HL-60/S4 (cell line): Measurements from ENCODE around the gene PTRHD1.
"Not testable (repeated sequence)": the region's sequence is repeated elsewhere in the genome, so short reads cannot be mapped to it uniquely, and the experiment has no call there.

Experiments used
- in situ Hi-C: fragments of 300-500 bp; cut with MboI; formaldehyde crosslinking; loops from 2 replicates; pipeline ENCODE4 v1.14.3; 2022; ENCODE audit warnings: low sequenced_read_pairs

Gene PTRHD1

DNA sequence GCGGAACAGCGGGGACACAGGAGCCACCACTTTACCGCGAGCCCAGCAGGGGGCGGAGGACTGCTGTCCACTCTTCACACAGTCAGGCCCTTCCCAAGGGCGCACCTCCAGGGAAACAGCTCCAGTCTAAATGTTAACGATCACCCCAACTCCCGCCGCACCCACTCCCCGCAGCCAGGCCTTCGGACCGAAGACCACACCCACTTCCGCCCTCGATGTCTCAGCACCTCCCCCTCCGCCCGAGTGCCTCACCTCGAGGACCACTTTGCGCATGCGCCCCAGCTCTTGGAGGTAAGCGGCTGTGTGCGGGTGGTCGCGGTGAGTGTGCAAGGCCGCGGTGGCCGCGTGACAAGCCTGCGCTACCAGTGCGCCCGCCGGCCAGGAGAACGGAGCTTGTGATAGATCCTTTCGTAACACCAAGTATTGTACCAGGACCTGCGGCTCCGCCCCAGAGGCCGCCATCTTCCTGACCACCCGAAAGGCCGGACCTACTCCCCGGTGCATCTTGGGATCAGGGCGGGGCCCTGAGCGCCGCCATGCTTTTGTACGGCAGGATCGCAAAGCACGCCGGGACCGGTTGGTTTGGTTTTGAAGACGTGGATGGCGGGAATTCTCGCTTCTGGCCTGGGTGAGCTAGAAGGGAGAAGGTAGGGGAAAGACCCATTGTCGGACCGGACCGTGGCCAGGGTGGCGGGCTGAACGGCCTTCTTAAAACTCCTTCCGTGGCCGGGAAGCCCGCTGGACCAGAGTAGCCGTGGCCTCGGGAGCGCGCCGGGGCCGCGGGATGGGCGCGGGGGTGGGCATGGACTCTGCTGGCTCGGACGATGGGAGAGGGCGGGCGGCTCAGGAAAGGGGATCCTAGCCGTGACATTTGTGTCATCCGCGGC lies at the start of gene PTRHD1, which contains the start of gene CENPO:
PTRHD1 (minus strand) TSS at position 518 of the 887 bp plus-strand sequence; CDS start at position 504, 14 bp downstream.
CENPO (plus strand) TSS at position 552 of the 887 bp plus-strand sequence. CDS start 495 bp downstream, outside the sequence.
- in situ Hi-C loops = no loop called here

DNA sequence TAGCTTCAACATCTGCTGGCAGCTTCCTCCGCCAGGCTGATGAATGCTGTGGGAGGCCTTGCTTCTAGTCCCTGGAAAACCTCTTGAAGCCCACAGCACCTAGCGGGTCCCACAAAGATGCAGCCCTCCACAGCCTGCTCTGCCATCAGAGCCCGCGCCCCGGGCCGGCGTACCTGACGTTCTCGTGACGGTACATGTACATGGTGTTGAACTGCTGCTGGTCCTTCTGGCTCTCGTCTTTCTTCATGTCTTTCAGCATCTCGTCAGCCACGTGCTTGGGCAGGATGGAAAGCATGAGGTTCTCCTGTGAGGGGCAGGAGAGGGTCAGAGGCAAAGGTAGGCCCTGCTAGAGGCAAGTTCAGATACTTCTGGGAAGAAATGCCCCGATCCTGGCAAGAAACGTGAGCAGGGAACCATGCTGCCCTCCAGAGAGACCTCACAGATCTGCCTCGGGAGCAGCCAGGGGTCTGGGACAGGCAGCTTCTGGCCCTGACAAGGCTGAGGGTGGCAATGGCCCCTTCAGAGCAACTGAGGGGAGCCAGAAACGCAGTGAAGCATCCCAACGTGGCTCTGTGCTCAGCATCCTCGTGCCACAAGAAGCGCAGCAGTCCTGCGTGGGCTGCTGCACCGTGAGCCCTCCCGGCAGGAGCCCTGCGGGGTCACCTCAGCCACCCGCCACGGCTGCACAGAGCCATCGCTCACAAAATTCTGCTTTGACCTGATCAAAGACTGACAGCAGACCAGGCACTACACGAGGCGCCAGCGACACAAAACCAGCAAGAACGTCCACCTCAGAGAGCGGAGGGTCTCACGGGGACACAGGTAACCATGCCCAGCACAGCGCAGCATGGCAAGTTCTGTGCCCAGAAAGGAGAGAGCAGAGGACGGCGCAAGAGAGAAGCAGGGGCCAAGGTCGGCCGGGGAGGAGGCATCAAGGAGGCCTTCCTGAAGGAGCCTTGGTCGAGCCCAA lies 49.2 kb upstream of the PTRHD1 start:
- in situ Hi-C loops = no loop called here

GRCh38 chr2:24840962-24841945 lies 48.1 kb upstream of the PTRHD1 start:
- in situ Hi-C loops = no loop called here

GRCh38 chr2:24840164-24840869 lies 47.1 kb upstream of the PTRHD1 start:
- in situ Hi-C loops = no loop called here

- in situ Hi-C loops = no loop called here
These were observed 46.5 kb upstream of the PTRHD1 start for GRCh38 chr2:24839729-24840128.

DNA sequence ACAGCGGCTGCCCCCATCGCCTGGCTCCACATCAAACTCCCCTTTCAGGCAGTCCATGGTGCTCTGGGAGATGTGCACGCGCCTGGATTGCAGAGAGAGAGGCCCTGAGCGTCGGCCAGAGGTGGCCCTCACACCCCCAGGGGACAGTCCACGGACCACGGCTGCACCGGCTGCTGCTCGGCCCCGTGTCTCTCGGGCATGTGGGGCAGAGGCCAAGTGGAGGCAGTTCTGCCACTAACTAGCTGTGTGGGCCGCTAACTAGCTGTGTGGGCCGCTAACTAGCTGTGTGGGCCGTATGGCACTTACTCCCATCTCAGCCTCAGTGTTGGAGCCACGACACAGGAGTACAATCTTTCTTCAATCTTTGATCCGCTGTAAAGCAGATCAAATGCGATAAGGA lies 45.4 kb upstream of the PTRHD1 start:
- in situ Hi-C loops = no loop called here

DNA sequence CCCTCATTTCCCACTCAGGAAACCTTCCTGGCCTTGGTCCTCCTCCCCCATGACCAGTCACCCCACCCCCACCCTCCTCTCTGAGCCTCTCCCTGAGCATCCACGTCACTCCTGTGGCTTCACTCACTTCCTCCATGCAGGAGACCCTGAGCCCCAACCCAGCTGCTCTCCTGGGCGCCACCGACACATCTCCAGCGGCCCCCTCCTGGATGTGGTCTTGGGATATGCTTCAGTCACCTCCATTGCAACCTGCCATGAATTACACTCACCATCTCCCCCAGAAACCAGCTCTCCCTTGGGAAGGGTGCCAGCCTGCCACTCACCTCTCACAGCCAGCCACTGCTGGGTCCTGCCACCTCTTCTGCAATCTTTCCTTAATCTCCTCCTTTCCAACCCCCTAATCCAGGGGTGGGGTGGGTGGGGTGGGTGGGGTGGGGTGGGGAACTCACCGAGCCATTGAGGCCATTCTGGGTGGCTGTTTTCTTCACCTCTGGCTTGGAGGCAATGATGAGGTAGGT lies 44.9 kb upstream of the PTRHD1 start:
- in situ Hi-C loops = no loop called here

DNA sequence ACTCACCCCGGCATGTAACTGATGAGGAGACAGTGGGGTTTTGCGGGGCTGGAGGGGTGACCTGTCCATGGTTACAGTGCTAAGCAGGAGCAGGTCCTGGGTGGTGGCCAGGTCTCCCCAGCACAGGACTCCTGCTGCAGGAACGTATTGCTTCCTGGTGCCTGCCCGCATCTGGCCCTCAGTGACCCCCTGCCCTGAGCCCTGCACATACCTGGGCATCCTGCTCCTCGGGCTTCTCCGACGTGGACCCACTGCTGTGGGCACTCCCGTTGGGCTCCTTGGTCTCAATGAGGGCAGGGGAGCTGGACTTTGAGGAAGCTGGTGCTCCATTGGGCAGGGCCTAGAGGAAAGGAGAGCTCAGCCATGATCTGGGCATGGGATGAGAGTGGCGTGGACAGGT lies 43.5 kb upstream of the PTRHD1 start:
- in situ Hi-C loops = no loop called here

DNA sequence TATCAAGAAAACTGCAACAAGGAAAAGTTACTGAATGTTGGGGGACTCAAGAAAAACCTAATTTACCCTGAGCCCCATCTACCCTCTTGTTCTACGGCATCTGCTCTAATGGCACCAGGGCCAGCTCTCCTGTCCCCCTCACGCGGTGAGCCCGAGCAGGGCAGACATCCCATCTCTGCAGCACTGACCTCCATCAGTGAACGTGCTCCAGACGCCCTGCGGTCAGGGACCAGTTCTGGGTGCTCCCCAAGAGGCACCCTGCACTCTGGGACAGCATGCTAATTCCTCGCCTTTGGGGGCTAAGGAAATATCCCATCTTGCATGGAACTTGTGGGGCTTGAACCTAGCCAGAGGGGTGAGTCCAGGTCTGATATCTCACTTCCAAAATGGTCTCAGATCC lies 43.0 kb upstream of the PTRHD1 start:
- in situ Hi-C loops = no loop called here

- in situ Hi-C loops = not testable (repeated sequence)
These were observed 42.2 kb upstream of the PTRHD1 start for GRCh38 chr2:24835411-24835810.

DNA sequence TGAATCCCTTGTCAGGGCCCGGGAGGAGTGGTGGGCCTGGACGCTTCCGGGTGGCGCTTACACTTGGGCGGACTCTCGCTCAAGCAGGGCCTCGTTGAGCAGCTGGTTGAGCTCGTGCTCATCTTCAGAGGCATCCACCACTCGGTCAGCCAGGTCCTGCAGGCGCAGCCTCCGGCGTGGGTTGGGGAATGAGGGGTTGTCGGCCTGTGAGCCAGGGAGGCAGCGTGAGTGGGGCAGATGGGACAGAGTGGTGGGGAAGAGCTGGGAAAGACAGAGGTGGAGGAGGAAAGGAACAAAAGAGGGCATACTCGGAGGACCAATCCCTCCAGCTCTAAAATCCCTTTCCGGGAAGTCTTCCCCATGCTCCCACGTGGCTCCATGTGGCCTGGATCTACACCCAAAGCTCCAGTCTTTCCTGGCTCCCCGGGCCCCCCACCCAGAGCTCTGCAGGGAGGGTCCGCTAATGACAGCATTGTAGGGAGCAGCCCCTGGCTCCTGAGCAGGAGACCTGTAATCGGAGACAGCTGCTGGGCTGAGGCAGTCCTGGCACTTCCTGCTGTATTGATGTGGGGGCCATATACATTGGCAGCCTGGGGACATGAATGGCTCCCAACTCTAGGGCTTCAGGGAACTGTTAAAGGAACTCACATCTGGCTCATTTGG lies 41.7 kb upstream of the PTRHD1 start:
- in situ Hi-C loops = no loop called here

- in situ Hi-C loops = no loop called here
These were observed 40.9 kb upstream of the PTRHD1 start for GRCh38 chr2:24833821-24834732.

- in situ Hi-C loops = no loop called here
These were observed 39.9 kb upstream of the PTRHD1 start for GRCh38 chr2:24832931-24833701.

DNA sequence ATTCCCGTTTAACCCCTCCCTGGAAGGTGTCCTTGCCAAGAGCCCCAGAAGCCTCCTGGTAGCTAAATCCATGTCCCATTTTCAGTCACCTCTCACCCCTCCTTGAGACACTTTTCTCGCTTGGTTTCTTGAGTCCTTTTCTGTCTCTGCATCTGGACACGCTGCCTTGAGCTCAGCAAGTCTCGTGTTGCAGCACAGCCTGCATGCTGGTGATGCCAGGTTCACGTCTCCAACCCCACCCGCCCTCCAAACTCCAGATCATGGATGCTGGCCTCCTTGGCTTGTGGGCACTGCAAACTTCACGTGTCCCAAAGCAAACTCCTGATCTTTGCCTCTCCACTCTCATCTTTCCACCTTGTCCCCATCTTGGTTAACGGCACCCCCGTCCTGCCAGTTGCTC lies 39.3 kb upstream of the PTRHD1 start:
- in situ Hi-C loops = no loop called here

DNA sequence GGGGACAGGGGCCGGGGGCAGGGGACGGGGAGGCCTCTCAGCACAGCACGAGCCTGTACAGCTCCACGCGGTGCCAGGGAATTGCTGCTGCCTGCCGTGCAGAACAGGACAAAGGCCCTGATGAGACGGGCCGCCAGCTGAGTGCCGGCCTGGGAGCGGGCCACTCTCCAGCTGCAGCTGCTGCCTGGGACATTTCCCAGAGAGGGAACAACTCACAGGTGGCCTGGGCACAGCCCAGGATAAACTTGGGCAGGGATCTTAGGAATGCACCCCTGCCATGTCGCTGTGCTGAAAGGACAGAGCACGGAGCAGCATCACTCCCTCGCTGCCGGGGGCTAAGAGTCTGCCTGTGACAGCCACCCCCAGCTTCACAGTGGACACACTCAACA lies 38.9 kb upstream of the PTRHD1 start:
- in situ Hi-C loops = no loop called here

GRCh38 chr2:24831221-24832072 lies 38.3 kb upstream of the PTRHD1 start:
- in situ Hi-C loops = no loop called here
